Measurements from ENCODE around the gene RYR3.

The RYR3 gene

DNA sequence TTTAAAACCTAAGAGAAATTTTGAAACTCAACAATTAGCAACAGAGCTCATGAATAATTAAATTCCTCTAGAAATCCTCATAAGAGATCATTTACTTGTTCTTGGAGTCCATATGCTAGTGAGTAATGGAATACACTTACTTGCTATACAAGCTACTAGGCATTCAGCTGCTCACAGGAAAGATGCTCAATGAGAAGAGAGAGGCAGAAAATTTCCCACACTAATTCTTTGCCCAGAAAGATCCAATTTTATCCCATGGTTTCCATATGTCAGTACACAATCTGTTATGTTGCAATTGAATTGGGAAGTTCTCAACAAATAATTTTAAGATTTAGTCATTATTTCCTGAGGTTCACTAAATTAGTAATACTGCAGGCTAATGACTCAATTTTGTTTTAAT, 310.4 kb downstream of the RYR3 start:
- H2AFZ ChIP-seq (ENCODE audit: low read depth, low read length) = no peak overlapping the region
- no peaks in the 10 kb centered on the region for H3K36me3 ChIP-seq (replicated peaks; ENCODE audit: low read depth, low read length)
- H4K20me1 ChIP-seq (ENCODE audit: insufficient read depth, low read length) = no peaks in the 10 kb centered on the region
- no peak for TF ChIP-seq EZH2phosphoT487 (IDR thresholded peaks at IDR 0.05; ENCODE audit: low read depth)
- TF ChIP-seq, protein P1, sequence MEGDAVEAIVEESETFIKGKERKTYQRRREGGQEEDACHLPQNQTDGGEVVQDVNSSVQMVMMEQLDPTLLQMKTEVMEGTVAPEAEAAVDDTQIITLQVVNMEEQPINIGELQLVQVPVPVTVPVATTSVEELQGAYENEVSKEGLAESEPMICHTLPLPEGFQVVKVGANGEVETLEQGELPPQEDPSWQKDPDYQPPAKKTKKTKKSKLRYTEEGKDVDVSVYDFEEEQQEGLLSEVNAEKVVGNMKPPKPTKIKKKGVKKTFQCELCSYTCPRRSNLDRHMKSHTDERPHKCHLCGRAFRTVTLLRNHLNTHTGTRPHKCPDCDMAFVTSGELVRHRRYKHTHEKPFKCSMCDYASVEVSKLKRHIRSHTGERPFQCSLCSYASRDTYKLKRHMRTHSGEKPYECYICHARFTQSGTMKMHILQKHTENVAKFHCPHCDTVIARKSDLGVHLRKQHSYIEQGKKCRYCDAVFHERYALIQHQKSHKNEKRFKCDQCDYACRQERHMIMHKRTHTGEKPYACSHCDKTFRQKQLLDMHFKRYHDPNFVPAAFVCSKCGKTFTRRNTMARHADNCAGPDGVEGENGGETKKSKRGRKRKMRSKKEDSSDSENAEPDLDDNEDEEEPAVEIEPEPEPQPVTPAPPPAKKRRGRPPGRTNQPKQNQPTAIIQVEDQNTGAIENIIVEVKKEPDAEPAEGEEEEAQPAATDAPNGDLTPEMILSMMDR (IDR thresholded peaks at IDR 0.05; ENCODE audit: low read depth, low read length) = no peak
- H3K9me3 ChIP-seq (ENCODE audit: insufficient read depth, low read length) = no peaks in the 10 kb centered on the region
- H3K4me3 ChIP-seq (ENCODE audit: low read length) = no peak overlapping the region
- H3K4me2 ChIP-seq (ENCODE audit: low read length) = no peak overlapping the region
- H3K27ac ChIP-seq (ENCODE audit: low read length) = no peak overlapping the region
- H3K9ac ChIP-seq (ENCODE audit: low read length) = no peak overlapping the region
- no peaks in the 10 kb centered on the region for H3K79me2 ChIP-seq (ENCODE audit: low read length)
- H3K4me1 ChIP-seq (ENCODE audit: low read length) = peaks cover 12% of the 10 kb centered on the region
- H3K27me3 ChIP-seq (ENCODE audit: low read depth, low read length) = peaks cover 33% of the 10 kb centered on the region

DNA sequence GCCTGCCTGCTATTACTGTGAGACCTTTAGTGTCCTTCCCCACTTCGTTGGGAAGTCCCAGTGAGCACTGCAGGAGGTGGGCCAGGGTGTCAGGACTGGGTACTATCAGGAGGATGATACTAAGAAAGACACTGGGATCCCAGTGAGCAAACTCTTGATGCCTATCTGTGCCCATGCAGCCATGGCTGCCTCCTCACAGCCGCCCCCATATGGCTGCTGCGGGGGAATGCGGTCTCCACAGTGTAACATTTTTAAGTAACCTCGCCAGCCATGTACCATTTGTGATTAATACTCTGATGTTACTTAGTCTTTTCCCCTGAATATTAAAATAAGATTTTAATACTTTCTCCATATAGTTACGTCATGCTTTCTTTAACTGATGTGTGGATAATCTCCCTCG, 312.2 kb downstream of the RYR3 start:
- no peak overlapping the region for H3K4me3 ChIP-seq (ENCODE audit: low read length)
- H3K36me3 ChIP-seq (replicated peaks; ENCODE audit: low read depth, low read length) = no peaks in the 10 kb centered on the region
- no peak overlapping the region for H3K9ac ChIP-seq (ENCODE audit: low read length)
- H3K79me2 ChIP-seq (ENCODE audit: low read length) = no peaks in the 10 kb centered on the region
- no peak overlapping the region for H3K27ac ChIP-seq (ENCODE audit: low read length)
- no peaks in the 10 kb centered on the region for H4K20me1 ChIP-seq (ENCODE audit: insufficient read depth, low read length)
- H3K4me1 ChIP-seq (ENCODE audit: low read length) = peaks cover 12% of the 10 kb centered on the region
- peaks cover 33% of the 10 kb centered on the region for H3K27me3 ChIP-seq (ENCODE audit: low read depth, low read length)
- no peak overlapping the region for H3K4me2 ChIP-seq (ENCODE audit: low read length)
- no peak for TF ChIP-seq EZH2phosphoT487 (IDR thresholded peaks at IDR 0.05; ENCODE audit: low read depth)
- TF ChIP-seq, protein P1 (IDR thresholded peaks at IDR 0.05; ENCODE audit: low read depth, low read length) = 0 out of 2 replicates have a peak, but pooled peaks have one; percentile 13
- H2AFZ ChIP-seq (ENCODE audit: low read depth, low read length) = no peak overlapping the region
- no peaks in the 10 kb centered on the region for H3K9me3 ChIP-seq (ENCODE audit: insufficient read depth, low read length)

DNA sequence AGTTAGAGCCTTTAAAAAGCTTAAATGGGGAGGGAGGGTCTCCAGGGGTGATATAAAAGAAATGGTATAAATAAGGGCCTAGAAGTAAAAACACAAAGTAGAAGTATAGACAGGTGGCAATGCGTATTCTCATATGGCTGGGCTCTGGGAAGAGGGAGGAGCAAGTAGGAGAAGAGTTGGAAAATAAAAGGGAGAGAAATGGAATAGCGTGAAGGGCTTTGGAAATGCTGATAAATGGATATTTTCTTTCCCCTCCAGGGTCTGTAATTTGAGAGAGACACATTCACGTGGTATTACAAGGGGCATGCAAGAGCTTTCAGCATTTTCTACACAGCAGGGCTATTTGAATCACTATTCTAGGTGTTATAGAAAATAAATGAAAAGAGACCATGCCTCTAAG, 313.7 kb downstream of the RYR3 start:
- Histone ChIP-seq H3K36me3 (replicated peaks; ENCODE audit: low read depth, low read length) (no peaks in the 10 kb centered on the region), H2AFZ (ENCODE audit: low read depth, low read length) (no peak overlapping the region), H3K9me3 (ENCODE audit: insufficient read depth, low read length) (no peaks in the 10 kb centered on the region), H3K4me1 (ENCODE audit: low read length) (peaks cover 12% of the 10 kb centered on the region), H3K9ac (ENCODE audit: low read length) (no peak overlapping the region), H3K79me2 (ENCODE audit: low read length) (no peaks in the 10 kb centered on the region), H3K4me2 (ENCODE audit: low read length) (no peak overlapping the region), H4K20me1 (ENCODE audit: insufficient read depth, low read length) (no peaks in the 10 kb centered on the region), H3K27ac (ENCODE audit: low read length) (no peak overlapping the region), H3K4me3 (ENCODE audit: low read length) (no peak overlapping the region), H3K27me3 (ENCODE audit: low read depth, low read length) (peaks cover 38% of the 10 kb centered on the region)
- TF ChIP-seq EZH2phosphoT487 (IDR thresholded peaks at IDR 0.05; ENCODE audit: low read depth) = no peak
- TF ChIP-seq, protein P1 (IDR thresholded peaks at IDR 0.05; ENCODE audit: low read depth, low read length) = no peak

DNA sequence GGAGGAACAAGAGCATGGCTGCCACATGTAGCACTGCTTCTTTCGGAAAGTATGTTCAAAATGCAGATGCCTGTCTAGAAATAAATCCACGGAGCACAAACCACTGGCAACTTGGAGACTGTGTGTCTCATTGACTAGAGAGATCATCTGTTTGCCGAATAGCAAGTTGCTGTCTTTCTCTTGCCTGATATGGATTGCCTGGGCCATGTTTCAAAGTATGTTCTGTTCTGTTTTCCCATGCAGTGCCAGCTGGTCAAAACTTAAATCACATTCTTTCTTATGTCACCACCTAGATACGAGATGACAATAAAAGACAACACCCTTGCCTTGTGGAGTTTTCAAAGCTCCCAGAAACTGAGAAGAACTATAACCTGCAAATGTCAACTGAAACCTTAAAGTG, 318.9 kb downstream of the RYR3 start:
- Histone ChIP-seq H3K4me1 (ENCODE audit: low read length) (no peaks in the 10 kb centered on the region), H4K20me1 (ENCODE audit: insufficient read depth, low read length) (no peaks in the 10 kb centered on the region), H2AFZ (ENCODE audit: low read depth, low read length) (no peak overlapping the region), H3K27me3 (ENCODE audit: low read depth, low read length) (peaks cover 64% of the 10 kb centered on the region), H3K79me2 (ENCODE audit: low read length) (no peaks in the 10 kb centered on the region), H3K4me2 (ENCODE audit: low read length) (no peak overlapping the region), H3K9me3 (ENCODE audit: insufficient read depth, low read length) (no peaks in the 10 kb centered on the region), H3K9ac (ENCODE audit: low read length) (no peak overlapping the region), H3K36me3 (replicated peaks; ENCODE audit: low read depth, low read length) (no peaks in the 10 kb centered on the region), H3K4me3 (ENCODE audit: low read length) (no peak overlapping the region), H3K27ac (ENCODE audit: low read length) (no peak overlapping the region)
- no peak for TF ChIP-seq EZH2phosphoT487 (IDR thresholded peaks at IDR 0.05; ENCODE audit: low read depth)
- TF ChIP-seq, protein P1 (IDR thresholded peaks at IDR 0.05; ENCODE audit: low read depth, low read length) = no peak

All from OCI-LY3 (cell line).